Endothelial cell of umbilical vein (primary cell): ENCODE data around the gene FAM200C. TPM values are rescaled to one million over a fixed set of nuclear protein-coding genes. Genes with fewer than 3 reads are reported as not detected.

Experiments
- BruUV-seq: library from RNA; stranded (reverse); fragments of 400-500 nt; replicated peaks from 2 replicates; lab custom pipeline; 2021; lab: Mats Ljungman, UMichigan
- CTCF ChIA-PET: fragments of 300-600, 350-600 bp; sonication (Branson Sonifier 250); formaldehyde crosslinking; loops from one replicate; lab custom pipeline; 2021; ENCODE audit warnings: antibody characterized with exemption, inconsistent platforms; lab: Charles Lee
- POLR2A ChIA-PET: fragments of 300-600, 350-600 bp; sonication (Branson Sonifier 250); formaldehyde crosslinking; loops from one replicate; lab custom pipeline; 2021; ENCODE audit warnings: antibody characterized with exemption, inconsistent platforms; lab: Charles Lee
- DNase-seq: peaks from one replicate; pipeline ENCODE4 v3.0.0-alpha.2; 2011; ENCODE audit warnings: low read depth, low spot score
- FAIRE-seq: peaks from 2 replicates; lab custom pipeline; 2011; peaks lifted over from hg19 to GRCh38; lab: Jason Lieb, UNC
- H2AFZ ChIP-seq: 2 replicates; pipeline ENCODE4 v1.6.0; 2012; ENCODE audit warnings: low read depth, low read length, control low read depth, inconsistent platforms
- H3K27ac ChIP-seq: 2 replicates; pipeline ENCODE4 v1.5.1; 2011; ENCODE audit warnings: low read depth, mild to moderate bottlenecking, control low read depth, low read length, moderate library complexity; ENCODE audit not compliant: insufficient read depth
- H3K27me3 ChIP-seq, 2 experiments: 2 replicates each; pipeline versions ENCODE4 v1.6.0 to v1.6.1; 2011; ENCODE audit warnings: low read length in 2 of 2, mixed read lengths in 1 of 2; ENCODE audit not compliant: control insufficient read depth in 2 of 2, insufficient read depth in 2 of 2
- H3K36me3 ChIP-seq, 2 experiments: 2 replicates in 1 of 2; 3 replicates in 1 of 2; pipeline ENCODE4 v1.5.1; 2011; ENCODE audit warnings: low read length in 2 of 2, mild to moderate bottlenecking in 1 of 2, moderate library complexity in 1 of 2; ENCODE audit not compliant: control insufficient read depth in 2 of 2, insufficient read depth in 2 of 2; ENCODE audit errors: extremely low read depth in 1 of 2
- H3K4me1 ChIP-seq: 3 replicates; pipeline ENCODE4 v1.5.1; 2011; ENCODE audit warnings: mild to moderate bottlenecking, low read length; ENCODE audit not compliant: control insufficient read depth, insufficient read depth; ENCODE audit errors: extremely low read depth
- H3K4me2 ChIP-seq: 2 replicates; pipeline ENCODE4 v1.6.1; 2011; ENCODE audit warnings: low read length, control low read depth, mixed read lengths; ENCODE audit not compliant: insufficient read depth
- H3K4me3 ChIP-seq, 3 experiments: fragments of 200-600 bp in 1 of 3; sonication (generic), shearing (Covaris generic) in 1 of 3; replicated peaks in 1 of 3; 2 replicates each; pipeline ENCODE4 v1.5.1; 2011 to 2016; ENCODE audit warnings: control low read depth in 3 of 3, low read length in 3 of 3, mild to moderate bottlenecking in 2 of 3, inconsistent platforms in 1 of 3, low read depth in 1 of 3, moderate library complexity in 1 of 3; ENCODE audit not compliant: insufficient read depth in 1 of 3
- H3K79me2 ChIP-seq: 2 replicates; pipeline ENCODE4 v1.6.0; 2012; ENCODE audit warnings: low read length, inconsistent platforms; ENCODE audit not compliant: control insufficient read depth, insufficient read depth
- H3K9ac ChIP-seq: replicated peaks from 2 replicates; pipeline ENCODE3; 2011; ENCODE audit warnings: low read length, control low read depth; ENCODE audit not compliant: insufficient read depth; ENCODE audit errors: extremely low read depth
- H3K9me1 ChIP-seq: replicated peaks from 3 replicates; pipeline ENCODE4 v1.6.0; 2011; ENCODE audit warnings: mild to moderate bottlenecking, low read length; ENCODE audit not compliant: control insufficient read depth, insufficient read depth; ENCODE audit errors: extremely low read depth
- H3K9me3 ChIP-seq: replicated peaks from 2 replicates; pipeline ENCODE4 v1.5.1; 2012; ENCODE audit warnings: low read length, inconsistent platforms; ENCODE audit not compliant: control insufficient read depth, insufficient read depth
- H4K20me1 ChIP-seq: replicated peaks from 2 replicates; pipeline ENCODE3; 2011; ENCODE audit warnings: mild to moderate bottlenecking, low read length; ENCODE audit not compliant: control insufficient read depth, insufficient read depth; ENCODE audit errors: extremely low read depth
- CTCF ChIP-seq, 2 donors: IDR thresholded peaks; 1 replicate in 1 of 2; 2 replicates in 1 of 2; pipeline ENCODE4 v1.5.1; 2011; ENCODE audit warnings: low read length in 2 of 2, mild to moderate bottlenecking in 2 of 2, moderate library complexity in 2 of 2, control low read depth in 1 of 2, inconsistent platforms in 1 of 2, low read depth in 1 of 2; ENCODE audit not compliant: insufficient read depth in 1 of 2; ENCODE audit errors: extremely low read depth in 1 of 2
- EZH2 ChIP-seq: IDR thresholded peaks from 2 replicates; pipeline ENCODE4 v1.6.1; 2012; ENCODE audit warnings: borderline replicate concordance, low read depth, mild to moderate bottlenecking, moderate library complexity, low read length, inconsistent platforms; ENCODE audit not compliant: severe bottlenecking
- FOS ChIP-seq: IDR thresholded peaks from 2 replicates; pipeline ENCODE4 v1.6.1; 2011; ENCODE audit warnings: mild to moderate bottlenecking, low read length, moderate library complexity, borderline replicate concordance; ENCODE audit not compliant: insufficient read depth
- GATA2 ChIP-seq: IDR thresholded peaks from 2 replicates; pipeline ENCODE4 v1.7.0; 2011; ENCODE audit warnings: low read depth, mild to moderate bottlenecking, moderate library complexity, mixed read lengths, low read length; ENCODE audit not compliant: insufficient read length, insufficient read depth
- JUN ChIP-seq: IDR thresholded peaks from 2 replicates; pipeline ENCODE4 v1.6.1; 2011; ENCODE audit warnings: borderline replicate concordance, low read depth; ENCODE audit not compliant: insufficient read length, insufficient read depth
- MAX ChIP-seq: IDR thresholded peaks from 2 replicates; pipeline ENCODE4 v1.6.1; 2011; ENCODE audit not compliant: insufficient read depth, insufficient read length
- MYC ChIP-seq: IDR thresholded peaks from one replicate; pipeline ENCODE4 v1.6.1; 2011; ENCODE audit warnings: mild to moderate bottlenecking, low read depth, low read length
- POLR2A ChIP-seq: IDR thresholded peaks from 2 replicates; pipeline ENCODE4 v1.6.1; 2012; ENCODE audit warnings: low read depth, mild to moderate bottlenecking, control low read depth, low read length
- POLR2AphosphoS5 ChIP-seq: IDR thresholded peaks from 2 replicates; pipeline ENCODE4 v1.6.1; 2012; ENCODE audit warnings: low read depth, mild to moderate bottlenecking, control low read depth, low read length, moderate library complexity; ENCODE audit not compliant: insufficient read depth
- dilution Hi-C: fragments of 300-500 bp; cut with MboI; formaldehyde crosslinking; loops from one replicate; pipeline ENCODE4 v1.15.0; 2019; ENCODE audit warnings: low sequenced_read_pairs; ENCODE audit not compliant: extremely low pct_ligation_motif_present
- intact Hi-C: fragments of 100-400 bp; cut with micrococcal nuclease; formaldehyde crosslinking; loops from one replicate; pipeline ENCODE4 v1.10.0; 2022
- polyA plus RNA-seq, 4 experiments: library from polyadenylated mRNA; depleted of rRNA in 3 of 4; stranded (reverse) in 3 of 4; unstranded in 1 of 4; fragments of >200 nt; gene quantifications; 2 replicates each; pipeline versions ENCODE4 v1.2.1 to v1.2.3, GENCODE V29; 2011 to 2012; ENCODE audit warnings: missing spikeins in 1 of 4
- total RNA-seq: library from RNA; stranded (reverse); gene quantifications from 2 replicates; pipeline ENCODE4 v1.2.3, GENCODE V29; 2021

The FAM200C gene
- total and polyA plus RNA-seq, 2 donors (not counting 3 experiments of a cell fraction or from before 2014, with no cell fraction given): 0.76 to 2.7 TPM

- no peaks in the 10 kb centered on the region for H4K20me1 ChIP-seq
- peaks cover 29 to 34% of the 10 kb centered on the region in 2 experiments for H3K27me3 ChIP-seq
- no peaks in the 10 kb centered on the region for H3K36me3 ChIP-seq
- no peak overlapping the region for H2AFZ ChIP-seq
- dilution Hi-C loops (no loop called here), intact Hi-C loops (no loop called here)
- no peak overlapping the region for H3K4me2 ChIP-seq
- no peak overlapping the region for H3K4me3 ChIP-seq
- H3K4me1 ChIP-seq: peaks cover 7% of the 10 kb centered on the region
- TF ChIP-seq MYC (no peak), POLR2AphosphoS5 (no peak), EZH2 (no peak), FOS (no peak), JUN (no peak), GATA2 (no peak), MAX (no peak), CTCF (IDR thresholded peaks at IDR 0.05; ENCODE audit: extremely low read depth in 1 of 2, insufficient read depth in 1 of 2, low read depth in 1 of 2, low read length in 2 of 2) (no peak), POLR2A (no peak)
- FAIRE-seq (no peak), DNase-seq (no peak)
- no peaks in the 10 kb centered on the region for H3K9me3 ChIP-seq
- H3K9ac ChIP-seq: no peak overlapping the region
- CTCF ChIA-PET: interaction anchor here (1.3 kb wide), 1 partner anchor 24 kb away, joined by 5 read pairs; no protein-coding TSS in a partner anchor
- H3K9me1 ChIP-seq: no peaks in the 10 kb centered on the region
- POLR2A ChIA-PET: no interaction called here
- no peaks in the 10 kb centered on the region for H3K79me2 ChIP-seq
- no TSS peak for BruUV-seq
- H3K27ac ChIP-seq: no peak overlapping the region
Observed at GRCh38 chr5:160367261-160367660, 32.6 kb downstream of the FAM200C start.
